Fibroblast of skin of scalp (primary cell): ENCODE results near the gene TOX3. TPM values are rescaled to one million over a fixed set of nuclear protein-coding genes. Genes with fewer than 3 reads are reported as not detected.

Source experiments
- DNase-seq: peaks from one replicate; pipeline ENCODE4 v3.0.0-alpha.2; 2013
- polyA plus RNA-seq, 2 experiments: library from polyadenylated mRNA; unstranded; fragments of 120-200 nt; gene quantifications; one replicate each; pipeline ENCODE4 v1.2.1, GENCODE V29; 2013; ENCODE audit not compliant: insufficient read length in 2 of 2

Gene TOX3
- polyA plus RNA-seq (2013, experiment 1 of 2; ENCODE audit: insufficient read length) = not detected
- polyA plus RNA-seq (2013, experiment 2 of 2; ENCODE audit: insufficient read length) = 0.43 TPM

GRCh38 chr16:52547004-52547833 lies at the start of gene TOX3:
Gene TOX3, minus strand, starts transcription at chr16:52547143. Its CDS starts 420 bp downstream, at chr16:52546723.
- no peak for DNase-seq

- no peak for DNase-seq
These were observed 45.8 kb upstream of the TOX3 start for GRCh38 chr16:52592778-52593177.

- no peak for DNase-seq
These were observed 45.1 kb upstream of the TOX3 start for GRCh38 chr16:52591934-52592592.

- no peak for DNase-seq
These were observed 44.5 kb upstream of the TOX3 start for GRCh38 chr16:52591471-52591870.

- no peak for DNase-seq
These were observed 39.2 kb upstream of the TOX3 start for GRCh38 chr16:52586159-52586558.

- no peak for DNase-seq
These were observed 37.7 kb upstream of the TOX3 start for GRCh38 chr16:52584354-52585320.

GRCh38 chr16:52581530-52581929 lies 34.6 kb upstream of the TOX3 start:
- DNase-seq = no peak

GRCh38 chr16:52580488-52580887 lies 33.5 kb upstream of the TOX3 start:
- no peak for DNase-seq

GRCh38 chr16:52578829-52579498 lies 32.0 kb upstream of the TOX3 start:
- no peak for DNase-seq

- DNase-seq = no peak
These were observed 31.3 kb upstream of the TOX3 start for GRCh38 chr16:52578007-52578828.

- DNase-seq = no peak
These were observed 30.3 kb upstream of the TOX3 start for GRCh38 chr16:52577130-52577706.

GRCh38 chr16:52573365-52574299 lies 26.7 kb upstream of the TOX3 start:
- no peak for DNase-seq

- no peak for DNase-seq
These were observed 25.7 kb upstream of the TOX3 start for GRCh38 chr16:52572656-52573055.

- no peak for DNase-seq
These were observed 23.6 kb upstream of the TOX3 start for GRCh38 chr16:52570495-52571091.

- no peak for DNase-seq
These were observed 22.8 kb upstream of the TOX3 start for GRCh38 chr16:52569701-52570100.

GRCh38 chr16:52568983-52569690 lies 22.2 kb upstream of the TOX3 start:
- no peak for DNase-seq

- DNase-seq = no peak
These were observed 21.6 kb upstream of the TOX3 start for GRCh38 chr16:52568495-52568894.

GRCh38 chr16:52567193-52567592 lies 20.2 kb upstream of the TOX3 start:
- no peak for DNase-seq
